Right lobe of liver (tissue), 6 donors: Measurements from ENCODE around the gene KCNAB3. TPM values are rescaled to one million over a fixed set of nuclear protein-coding genes. Genes with fewer than 3 reads are reported as not detected.
A peak's percentile ranks its signal among the peaks of the same experiment; 100 is the strongest.

ENCODE experiments used
- ATAC-seq, 4 donors: fragments of 200-7000 bp; cut with Tn5 transposase; one replicate each; pipeline ENCODE4 v1.9.1; 2020; ENCODE audit warnings: mild to moderate bottlenecking in 4 of 4, moderate library complexity in 4 of 4
- DNase-seq, 3 donors: peaks; one replicate each; pipeline ENCODE4 v3.0.0-alpha.2; 2020
- H3K27ac ChIP-seq, 3 donors: fragments of 200-600 bp; one replicate each; pipeline ENCODE4 v1.8.0; 2022
- H3K27me3 ChIP-seq, 2 donors: fragments of 200-600 bp; one replicate each; pipeline ENCODE4 v1.8.0; 2022
- H3K36me3 ChIP-seq, 4 donors: fragments of 200-600 bp; sonication (generic) in 1 of 4; one replicate each; pipeline versions ENCODE4 v1.5.1 to v1.8.0; 2017 to 2022; ENCODE audit warnings: control low read depth in 1 of 4
- H3K4me1 ChIP-seq, 4 donors: fragments of 200-600 bp; sonication (generic) in 1 of 4; one replicate each; pipeline versions ENCODE4 v1.5.1 to v1.8.0; 2017 to 2022; ENCODE audit warnings: control low read depth in 1 of 4
- H3K4me3 ChIP-seq, 3 donors: fragments of 200-600 bp; one replicate each; pipeline ENCODE4 v1.8.0; 2022
- H3K9me3 ChIP-seq, 4 donors: fragments of 200-600 bp; sonication (generic) in 1 of 4; one replicate each; pipeline versions ENCODE4 v1.5.1 to v1.8.0; 2017 to 2022; ENCODE audit warnings: control low read depth in 1 of 4
- POLR2A ChIP-seq: fragments of 450-650 bp; IDR thresholded peaks from one replicate; pipeline ENCODE4 v1.6.1; 2017; ENCODE audit warnings: antibody characterized with exemption, mild to moderate bottlenecking
- WGBS: methylation state at CpG from one replicate; pipeline ENCODE4 v1.1.6; 2018; ENCODE audit warnings: low coverage, low lambda C conversion rate; ENCODE audit not compliant: insufficient coverage; ENCODE audit errors: missing lambda C conversion rate; 5-methylcytosine and 5-hydroxymethylcytosine counted together
- intact Hi-C, 2 donors: fragments of 100-400 bp; cut with DNase I; formaldehyde crosslinking; loops; one replicate each; pipeline versions ENCODE4 v1.11.2 to v1.14.1; 2022
- total RNA-seq, 6 experiments: library from RNA; depleted of rRNA in 2 of 6; stranded (reverse); fragments of >200 nt in 2 of 6; fragmentation: NEBNext Ultra II Directional in 3 of 6; extraction: Animal tissue kit (Norgen Biotek cat#: 25700) in 3 of 6; gene quantifications; one replicate each; pipeline versions ENCODE4 v1.1.0 to v1.2.4, GENCODE V29; 2016 to 2023
- TF ChIP-seq, protein P1 (sequence below), 4 donors: fragments of 200-600 bp in 3 of 4; fragments of 450-650 bp in 1 of 4; IDR thresholded peaks; one replicate each; pipeline versions ENCODE4 v1.5.1 to v1.8.0; 2016 to 2022; ENCODE audit warnings: antibody characterized with exemption in 4 of 4, mild to moderate bottlenecking in 2 of 4
- donor health status: DM: no; HTN: yes; CAD: no.
- donor health status: DM: no; HTN: no; CAD: no.
- donor health status: DM: no; HTN: no; CAD: no.
- donor health status: DM: no; HTN: yes; CAD: no.
- donor health status: DM: no; HTN: yes; CAD: no.

KCNAB3 gene
- total RNA-seq, 6 experiments from 2014 or later: 0.61 to 2.9 (median 1.0) TPM; not detected in 1

GRCh38 chr17:7972131-7972785 lies 42.6 kb upstream of the KCNAB3 start:
- WGBS: 83% methylated on average over 6 of the region's 8 CpGs
- H3K9me3 ChIP-seq: no peaks in the 10 kb centered on the region
- no peaks in the 10 kb centered on the region for H3K36me3 ChIP-seq
- ATAC-seq: no peak
- no peaks in the 10 kb centered on the region for H3K27me3 ChIP-seq
- no peaks in the 10 kb centered on the region for H3K4me1 ChIP-seq
- intact Hi-C loops: no loop called here
- TF ChIP-seq, protein P1, sequence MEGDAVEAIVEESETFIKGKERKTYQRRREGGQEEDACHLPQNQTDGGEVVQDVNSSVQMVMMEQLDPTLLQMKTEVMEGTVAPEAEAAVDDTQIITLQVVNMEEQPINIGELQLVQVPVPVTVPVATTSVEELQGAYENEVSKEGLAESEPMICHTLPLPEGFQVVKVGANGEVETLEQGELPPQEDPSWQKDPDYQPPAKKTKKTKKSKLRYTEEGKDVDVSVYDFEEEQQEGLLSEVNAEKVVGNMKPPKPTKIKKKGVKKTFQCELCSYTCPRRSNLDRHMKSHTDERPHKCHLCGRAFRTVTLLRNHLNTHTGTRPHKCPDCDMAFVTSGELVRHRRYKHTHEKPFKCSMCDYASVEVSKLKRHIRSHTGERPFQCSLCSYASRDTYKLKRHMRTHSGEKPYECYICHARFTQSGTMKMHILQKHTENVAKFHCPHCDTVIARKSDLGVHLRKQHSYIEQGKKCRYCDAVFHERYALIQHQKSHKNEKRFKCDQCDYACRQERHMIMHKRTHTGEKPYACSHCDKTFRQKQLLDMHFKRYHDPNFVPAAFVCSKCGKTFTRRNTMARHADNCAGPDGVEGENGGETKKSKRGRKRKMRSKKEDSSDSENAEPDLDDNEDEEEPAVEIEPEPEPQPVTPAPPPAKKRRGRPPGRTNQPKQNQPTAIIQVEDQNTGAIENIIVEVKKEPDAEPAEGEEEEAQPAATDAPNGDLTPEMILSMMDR (IDR thresholded peaks at IDR 0.05): no peak
- TF ChIP-seq POLR2A: no peak
- no peak overlapping the region for H3K4me3 ChIP-seq
- DNase-seq: peak in 1 of 3 donors; percentile 29
- H3K27ac ChIP-seq: no peak overlapping the region

GRCh38 chr17:7971651-7972050 lies 42.0 kb upstream of the KCNAB3 start:
- Histone ChIP-seq H3K36me3 (no peaks in the 10 kb centered on the region), H3K27ac (no peak overlapping the region), H3K4me3 (no peak overlapping the region), H3K9me3 (no peaks in the 10 kb centered on the region), H3K27me3 (no peaks in the 10 kb centered on the region), H3K4me1 (no peaks in the 10 kb centered on the region)
- no peak for DNase-seq
- ATAC-seq: no peak
- intact Hi-C loops: no loop called here
- WGBS: 58% methylated on average over 4 of the region's 4 CpGs
- TF ChIP-seq, protein P1 (IDR thresholded peaks at IDR 0.05): no peak
- TF ChIP-seq POLR2A: no peak

DNA sequence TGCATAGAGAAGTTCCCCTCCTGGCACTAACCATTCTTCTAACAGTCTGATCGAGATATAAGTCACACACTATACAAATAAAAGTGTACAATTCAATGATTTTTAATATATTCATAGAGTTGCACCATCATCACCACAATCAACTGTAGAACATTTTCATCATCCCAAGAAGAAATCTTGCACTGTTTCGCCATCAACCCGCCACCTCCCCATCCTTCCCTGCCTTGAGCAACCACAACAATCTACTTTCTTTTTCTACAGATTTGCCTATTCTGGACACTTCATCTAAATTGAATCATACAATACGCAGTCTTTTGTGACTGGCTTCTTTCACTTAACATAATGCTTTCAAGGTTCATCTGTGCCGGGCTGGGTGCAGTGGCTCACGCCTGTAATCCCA lies 39.8 kb upstream of the KCNAB3 start:
- DNase-seq (no peak), ATAC-seq (no peak)
- no peak for TF ChIP-seq POLR2A
- TF ChIP-seq, protein P1 (IDR thresholded peaks at IDR 0.05): no peak
- Histone ChIP-seq H3K27ac (no peak overlapping the region), H3K9me3 (no peaks in the 10 kb centered on the region), H3K27me3 (no peaks in the 10 kb centered on the region), H3K36me3 (no peaks in the 10 kb centered on the region), H3K4me1 (no peaks in the 10 kb centered on the region), H3K4me3 (no peak overlapping the region)
- 62% methylated on average over 6 of the region's 6 CpGs for WGBS
- intact Hi-C loops: no loop called here

- 28% methylated on average over 2 of the region's 2 CpGs for WGBS
- H3K9me3 ChIP-seq: no peaks in the 10 kb centered on the region
- H3K4me1 ChIP-seq: no peaks in the 10 kb centered on the region
- TF ChIP-seq POLR2A: no peak
- TF ChIP-seq, protein P1 (IDR thresholded peaks at IDR 0.05): no peak
- intact Hi-C loops: no loop called here
- H3K27ac ChIP-seq: no peak overlapping the region
- DNase-seq: no peak
- ATAC-seq: no peak
- H3K4me3 ChIP-seq: no peak overlapping the region
- H3K27me3 ChIP-seq: no peaks in the 10 kb centered on the region
- H3K36me3 ChIP-seq: no peaks in the 10 kb centered on the region
Measured at GRCh38 chr17:7967751-7968150, 38.1 kb upstream of the KCNAB3 start.
